Globus pallidus (tissue), 1 donor: ENCODE data around the gene RGS9.
"Not testable (repeated sequence)": the region's sequence is repeated elsewhere in the genome, so short reads cannot be mapped to it uniquely, and the experiment has no call there.

Source experiments
- DNase-seq: peaks from one replicate; pipeline ENCODE4 v3.0.0-alpha.2; 2015; ENCODE audit warnings: low spot score

RGS9 gene

DNA sequence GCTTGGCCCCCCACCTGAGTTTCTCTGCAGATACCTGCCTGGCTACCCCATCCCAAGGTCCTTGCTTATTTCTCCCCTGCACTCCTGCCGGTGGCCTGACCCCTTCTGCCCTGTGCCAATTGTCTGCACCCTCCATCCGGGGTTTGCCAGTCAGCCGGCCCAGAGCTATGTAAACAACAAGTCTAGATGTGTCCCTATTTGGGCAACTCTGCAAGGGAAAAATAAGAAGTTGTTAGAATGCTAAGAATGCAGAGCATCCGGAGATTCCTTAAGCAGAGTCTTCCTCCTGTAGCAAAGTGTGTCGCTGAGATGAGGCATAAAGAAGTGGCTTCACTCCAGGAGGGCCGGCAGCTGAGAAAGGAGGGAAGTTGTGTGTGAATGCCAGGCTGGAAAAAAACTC is 46.6 kb downstream of the RGS9 start:
- no peak for DNase-seq

DNA sequence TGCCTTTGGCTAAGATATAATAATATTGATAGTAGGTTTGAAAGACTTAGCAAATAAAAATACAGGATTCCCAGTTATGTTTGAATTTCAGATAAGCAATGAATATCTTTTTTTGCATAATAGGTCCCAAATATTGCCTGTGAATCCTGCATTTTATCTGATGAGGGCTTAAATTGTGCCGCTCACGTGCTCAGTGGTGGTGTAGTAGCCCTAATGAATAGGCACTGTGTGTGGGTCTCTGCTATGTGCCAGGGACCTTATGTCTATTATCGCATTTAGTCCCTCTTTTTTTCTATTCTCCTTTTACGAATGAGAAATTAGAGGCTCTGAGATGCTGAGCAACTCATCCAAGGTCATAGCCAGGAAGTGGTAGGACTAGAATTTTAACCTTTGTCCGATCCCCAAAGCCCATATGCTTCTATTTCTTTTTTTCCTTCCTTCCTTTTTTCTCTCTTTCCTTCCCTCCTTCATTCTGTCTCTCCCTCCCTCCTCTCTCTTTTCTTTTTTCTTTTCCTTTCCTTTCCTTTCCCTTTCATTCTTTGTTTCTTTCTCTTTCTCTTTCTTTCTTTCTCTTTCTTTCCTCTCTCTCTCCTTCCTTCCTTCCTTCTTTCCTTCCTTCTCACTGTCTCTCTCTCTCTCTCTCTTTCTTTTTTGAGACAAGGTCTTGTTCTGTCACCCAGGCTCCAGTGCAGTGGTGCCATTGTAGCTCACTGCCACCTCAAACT is 47.2 kb downstream of the RGS9 start:
- DNase-seq: no peak

DNA sequence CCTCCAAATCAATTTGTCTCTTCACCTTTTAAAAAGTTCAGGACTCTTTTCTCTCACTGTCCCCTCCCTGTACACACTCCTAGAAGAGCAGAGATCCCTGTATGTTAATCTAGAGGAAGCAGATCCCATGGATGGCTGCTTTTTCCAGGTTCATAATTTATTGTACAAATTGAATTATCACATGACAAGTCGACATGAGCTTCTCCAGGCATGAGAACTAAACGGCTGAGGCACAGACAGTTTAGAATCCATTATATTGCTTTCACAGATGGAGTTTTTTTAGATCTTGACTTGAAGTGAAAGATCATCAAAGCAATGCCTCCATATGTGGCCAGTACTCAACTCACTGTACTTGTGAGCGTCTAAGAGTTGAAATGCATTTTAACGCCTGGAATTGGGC is 47.9 kb downstream of the RGS9 start:
- no peak for DNase-seq

DNA sequence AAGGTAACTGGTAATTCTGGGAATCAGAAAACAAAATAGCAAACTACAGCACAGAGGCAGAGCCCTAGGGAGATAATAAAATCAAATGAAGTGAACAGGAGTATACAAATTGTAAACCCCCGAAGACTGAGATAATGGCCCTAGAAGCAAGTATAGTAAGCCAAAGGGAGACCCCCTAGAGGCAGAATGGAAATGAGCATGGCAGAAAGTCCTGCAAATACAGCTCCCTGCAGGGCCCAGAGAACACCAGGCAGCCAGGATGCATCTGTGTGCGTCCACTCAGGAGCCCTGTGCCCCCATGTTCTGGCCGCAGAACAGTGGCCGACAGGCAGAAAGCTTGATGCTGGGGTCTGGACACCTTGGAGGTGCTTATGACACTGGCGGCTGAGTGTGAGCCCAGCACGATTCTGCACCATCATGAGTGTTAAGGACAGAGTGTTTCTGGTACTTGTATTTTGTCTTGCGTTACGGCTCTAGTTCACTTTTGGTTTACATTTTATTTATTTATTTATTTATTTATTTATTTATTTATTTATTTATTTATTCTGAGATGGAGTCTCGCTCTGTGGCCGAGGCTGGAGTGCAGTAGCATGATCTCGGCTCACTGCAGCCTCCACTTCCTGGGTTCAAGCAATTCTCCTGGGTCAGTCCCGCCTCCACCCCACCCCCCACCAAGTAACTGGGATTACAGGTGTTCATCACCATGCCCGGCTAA is 48.7 kb downstream of the RGS9 start:
- DNase-seq: no peak

DNA sequence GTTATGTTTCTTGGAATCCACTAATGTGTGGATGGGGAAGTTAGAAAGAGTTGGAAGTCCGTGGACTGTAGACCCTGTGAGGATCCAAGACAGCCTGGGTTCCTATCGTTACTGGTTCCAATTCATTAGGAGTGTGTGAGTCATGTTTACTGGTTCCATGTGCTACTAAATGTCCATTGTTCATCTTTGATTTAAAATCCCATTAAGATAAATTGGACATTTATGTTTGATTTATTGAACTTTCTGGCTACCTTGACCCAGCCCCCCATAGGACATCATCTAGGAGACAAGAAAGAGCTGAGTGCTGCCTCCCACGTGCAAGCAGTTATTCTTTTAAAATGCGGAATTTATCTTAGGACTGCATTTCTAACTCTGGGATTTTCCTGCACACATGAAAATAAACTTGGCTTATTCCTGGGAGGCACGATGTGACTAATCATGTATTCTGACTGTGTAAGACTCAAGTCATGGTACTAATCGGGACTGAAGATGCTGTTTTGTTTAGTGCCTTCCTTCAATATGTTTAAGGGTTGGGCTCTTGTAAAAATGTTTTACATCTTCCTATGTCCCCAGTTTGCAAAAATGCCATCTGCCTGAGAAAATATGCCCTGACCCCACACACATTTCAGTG is 53.4 kb downstream of the RGS9 start:
- no peak for DNase-seq

DNA sequence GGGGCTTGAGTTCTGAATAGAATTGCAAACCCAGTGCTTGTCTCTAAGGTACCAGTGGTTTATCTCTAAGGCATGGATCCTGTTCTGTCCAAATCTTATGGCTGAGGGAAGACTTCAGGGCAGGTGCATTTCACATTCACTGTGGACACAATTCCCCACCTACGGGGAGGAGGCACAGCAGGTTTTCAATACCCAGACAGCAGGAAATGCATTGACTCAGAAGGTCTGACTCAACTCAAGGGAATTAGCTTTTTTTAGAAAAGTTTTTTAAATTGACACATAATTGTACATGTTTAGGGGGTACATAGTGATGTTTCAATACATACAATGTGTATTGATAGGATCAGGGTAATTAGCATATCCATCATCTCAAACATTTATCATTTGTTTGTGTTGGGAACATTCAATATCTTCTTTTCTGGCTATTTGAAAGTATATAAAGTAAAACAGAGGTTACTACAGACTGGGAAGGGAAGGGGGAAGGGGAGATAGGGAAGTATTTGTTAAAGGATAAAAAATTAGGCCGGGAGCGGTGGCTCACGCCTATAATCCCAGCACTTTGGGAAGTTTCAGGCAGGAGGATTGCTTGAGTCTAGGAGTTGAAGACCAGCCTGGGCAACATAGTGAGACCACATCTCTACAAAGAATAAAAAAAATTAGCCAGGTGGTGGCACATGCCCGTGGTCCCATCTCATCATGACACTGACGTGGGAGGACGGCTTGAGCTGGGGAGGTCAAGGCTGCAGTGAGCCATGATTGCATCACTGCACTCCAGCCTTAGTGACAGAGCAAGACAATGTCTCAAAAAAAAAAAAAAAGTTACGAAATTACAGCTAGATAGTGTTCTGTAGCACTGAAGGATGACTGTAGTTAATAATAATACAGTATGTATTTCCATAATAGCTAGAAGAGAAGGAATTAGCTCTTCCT is 54.9 kb downstream of the RGS9 start:
- no peak for DNase-seq

DNA sequence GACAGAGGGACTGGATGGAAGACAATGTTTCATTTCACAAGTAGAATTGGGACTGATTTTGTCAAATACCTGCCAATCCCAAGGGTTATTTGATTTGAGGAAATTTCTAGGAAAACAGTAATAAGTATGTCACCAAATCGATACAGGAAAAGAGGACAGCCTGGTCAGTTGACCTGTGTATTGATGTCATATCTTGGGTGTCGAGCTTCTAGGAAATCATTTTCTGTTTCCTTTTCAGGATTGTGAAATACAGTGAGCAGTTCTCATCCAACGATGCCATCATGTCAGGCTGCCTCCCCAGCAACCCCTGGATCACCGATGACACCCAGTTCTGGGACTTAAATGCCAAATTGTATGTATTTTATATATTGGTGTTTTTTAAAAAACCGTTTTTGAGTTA is 56.1 kb downstream of the RGS9 start:
- no peak for DNase-seq

DNA sequence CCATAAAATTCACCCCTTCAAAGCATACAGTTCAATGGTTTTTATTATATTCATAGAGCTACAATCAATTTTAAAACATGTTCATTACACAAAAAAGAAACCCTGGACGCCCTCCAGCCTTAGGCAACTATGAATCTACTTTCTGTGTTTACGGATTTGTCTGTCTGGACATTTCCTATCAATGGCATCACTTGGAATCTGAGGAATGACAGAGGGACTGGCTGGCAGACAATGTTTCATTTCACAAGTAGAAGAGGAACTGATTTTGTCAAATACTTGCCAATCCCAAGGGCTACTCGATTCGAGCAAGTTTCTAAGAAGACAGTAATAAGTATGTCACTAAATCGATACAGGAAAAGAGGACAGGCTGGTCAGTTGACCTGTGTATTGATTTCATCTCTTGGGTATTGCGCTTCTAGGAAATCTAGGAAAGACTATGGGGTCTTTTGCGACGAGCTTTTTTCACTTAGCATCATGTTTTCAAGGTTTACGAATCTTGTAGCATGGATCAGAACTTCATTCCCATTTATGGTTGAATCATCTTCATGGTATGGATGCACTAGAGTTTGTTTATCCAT is 56.6 kb downstream of the RGS9 start:
- DNase-seq: no peak

DNA sequence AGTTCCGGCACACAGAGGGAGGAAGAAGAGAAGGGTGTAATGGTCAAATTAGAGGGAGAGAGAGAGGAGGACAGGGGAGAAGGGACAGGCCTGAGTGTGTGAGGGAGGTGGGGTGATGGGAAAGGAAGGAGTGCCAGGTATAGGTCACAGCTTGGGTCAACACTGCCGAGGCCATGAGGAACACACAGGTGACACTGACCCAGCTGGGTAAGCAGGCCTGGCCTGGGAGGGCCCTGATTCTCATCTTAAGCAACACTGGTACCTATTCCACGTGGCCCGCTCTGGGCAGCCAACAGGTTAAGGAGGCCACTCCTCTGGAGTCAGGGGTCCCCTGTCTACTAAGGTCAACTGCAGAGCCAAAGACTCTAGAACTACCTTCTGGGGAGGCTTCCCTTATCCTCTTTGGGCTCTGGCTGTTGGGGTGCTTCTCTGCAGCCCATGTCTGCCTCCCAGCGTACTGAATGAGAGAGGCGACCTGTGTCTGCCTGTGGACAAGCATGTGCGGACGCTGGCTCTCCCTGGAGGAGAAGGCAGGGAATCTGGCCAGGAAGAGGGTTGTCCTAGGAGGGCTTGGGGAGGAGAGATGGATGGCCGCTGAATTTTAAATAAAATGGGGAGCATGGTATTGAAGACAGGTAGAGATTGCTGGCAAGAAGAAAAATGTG is 57.6 kb downstream of the RGS9 start:
- DNase-seq: no peak

DNA sequence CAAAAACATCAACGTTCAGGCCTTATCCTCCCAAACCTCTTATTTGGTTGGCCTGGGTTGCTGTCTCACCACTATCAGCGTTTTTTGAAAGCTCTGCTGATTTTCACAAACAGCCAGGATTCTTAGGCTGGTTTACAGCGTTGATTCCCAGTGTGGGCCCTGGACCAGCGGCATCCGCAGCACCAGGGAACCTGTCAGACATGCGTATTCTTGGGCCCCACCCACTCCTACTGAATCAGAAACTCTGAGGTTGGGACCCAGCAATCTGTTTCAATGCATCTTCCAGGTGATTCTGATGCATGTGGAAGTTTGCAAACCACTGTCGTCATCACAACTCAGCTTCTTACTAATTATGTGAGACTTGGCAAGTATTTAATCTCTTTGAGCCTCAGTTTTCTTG is 58.5 kb downstream of the RGS9 start:
- DNase-seq: no peak

DNA sequence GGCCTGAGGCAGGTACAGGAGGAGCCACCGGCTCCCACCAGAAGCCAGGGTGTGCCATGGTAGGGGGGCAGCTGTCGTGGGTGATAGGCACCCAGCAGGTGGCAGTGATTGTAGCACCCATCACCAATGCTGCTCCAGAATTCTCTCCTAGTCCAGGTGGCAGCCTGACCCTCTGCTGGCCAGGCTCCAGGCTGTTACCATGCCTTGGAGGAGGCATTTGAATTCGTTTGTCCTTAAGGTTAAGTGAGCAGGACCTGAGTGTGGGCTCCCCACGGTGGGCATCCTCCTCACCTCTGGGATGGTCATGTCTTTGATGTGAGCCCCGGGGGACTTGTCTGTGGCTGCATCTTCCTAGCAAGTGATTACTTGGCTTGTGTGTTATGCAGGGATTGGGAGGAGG is 59.4 kb downstream of the RGS9 start:
- no peak for DNase-seq

DNA sequence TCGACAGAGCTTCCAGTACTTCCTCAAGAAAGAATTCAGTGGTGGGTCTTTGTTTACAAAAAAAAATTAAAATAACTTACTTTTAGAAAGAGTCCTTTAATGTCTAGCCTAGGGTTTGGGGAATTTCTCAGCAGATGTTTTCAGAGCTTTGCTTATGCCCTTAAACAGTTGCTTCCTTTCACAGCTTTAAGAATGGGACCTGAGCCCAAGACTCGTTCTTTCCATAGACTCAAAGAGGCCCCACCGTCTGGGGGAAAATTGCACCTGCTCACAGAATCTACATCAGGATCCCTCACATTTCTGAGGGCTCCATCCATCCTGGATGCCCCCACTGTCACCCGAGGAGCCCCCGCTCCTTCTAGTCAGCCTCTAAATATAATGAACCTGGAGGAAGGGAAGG is 60.0 kb downstream of the RGS9 start:
- DNase-seq: no peak

DNA sequence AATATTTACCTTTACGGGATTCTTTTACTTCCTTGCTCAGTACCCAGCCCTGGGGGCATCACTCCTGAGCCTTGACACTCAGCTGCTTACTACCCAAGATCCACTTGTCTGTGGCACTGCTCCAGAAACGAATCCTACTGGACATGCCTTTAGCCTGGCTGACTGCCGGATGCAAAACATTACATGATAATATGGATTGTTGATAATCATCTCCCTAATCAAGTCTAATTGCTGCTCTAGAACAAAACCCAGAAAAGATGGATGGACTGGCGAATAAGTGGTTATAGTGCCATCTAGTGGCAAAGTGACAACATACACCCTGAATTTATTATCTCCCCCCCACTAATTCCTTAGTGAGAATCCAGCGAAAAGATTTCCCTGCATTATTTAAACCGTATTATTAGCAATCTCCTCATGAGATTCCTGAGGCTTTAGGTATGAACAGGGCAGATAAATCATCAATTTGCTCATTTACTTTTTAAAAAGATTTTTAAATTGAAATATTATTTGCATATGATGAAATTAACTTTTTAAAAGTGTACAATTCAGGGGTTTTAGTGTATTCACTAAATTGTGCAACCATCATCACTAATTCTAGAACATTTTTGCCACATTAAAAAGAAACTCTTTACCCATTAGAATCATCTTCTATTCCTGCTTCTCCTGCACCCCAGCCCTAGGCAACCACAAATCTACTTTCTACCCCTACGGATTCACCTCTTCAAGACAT is 61.6 kb downstream of the RGS9 start:
- peak; percentile 61 for DNase-seq

DNA sequence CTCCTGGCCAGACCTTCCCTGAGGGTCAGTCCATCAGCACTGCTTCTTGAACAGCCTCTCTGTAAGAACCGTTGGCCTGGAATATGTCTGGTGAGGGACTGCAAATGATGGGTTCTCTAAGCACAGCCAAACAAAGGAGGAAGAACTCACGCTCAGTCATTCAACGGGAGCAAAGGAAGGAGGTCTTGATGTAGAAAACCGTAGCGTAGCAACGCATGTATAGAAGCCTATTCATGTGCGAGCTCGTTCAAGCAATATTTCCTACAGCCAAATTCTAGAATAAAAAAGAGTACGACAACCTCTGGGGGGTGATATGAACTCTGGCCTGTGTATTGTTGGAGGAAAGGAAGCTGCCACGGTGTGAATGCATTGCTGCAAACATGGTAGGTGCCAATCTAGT is 64.2 kb downstream of the RGS9 start:
- no peak for DNase-seq

DNA sequence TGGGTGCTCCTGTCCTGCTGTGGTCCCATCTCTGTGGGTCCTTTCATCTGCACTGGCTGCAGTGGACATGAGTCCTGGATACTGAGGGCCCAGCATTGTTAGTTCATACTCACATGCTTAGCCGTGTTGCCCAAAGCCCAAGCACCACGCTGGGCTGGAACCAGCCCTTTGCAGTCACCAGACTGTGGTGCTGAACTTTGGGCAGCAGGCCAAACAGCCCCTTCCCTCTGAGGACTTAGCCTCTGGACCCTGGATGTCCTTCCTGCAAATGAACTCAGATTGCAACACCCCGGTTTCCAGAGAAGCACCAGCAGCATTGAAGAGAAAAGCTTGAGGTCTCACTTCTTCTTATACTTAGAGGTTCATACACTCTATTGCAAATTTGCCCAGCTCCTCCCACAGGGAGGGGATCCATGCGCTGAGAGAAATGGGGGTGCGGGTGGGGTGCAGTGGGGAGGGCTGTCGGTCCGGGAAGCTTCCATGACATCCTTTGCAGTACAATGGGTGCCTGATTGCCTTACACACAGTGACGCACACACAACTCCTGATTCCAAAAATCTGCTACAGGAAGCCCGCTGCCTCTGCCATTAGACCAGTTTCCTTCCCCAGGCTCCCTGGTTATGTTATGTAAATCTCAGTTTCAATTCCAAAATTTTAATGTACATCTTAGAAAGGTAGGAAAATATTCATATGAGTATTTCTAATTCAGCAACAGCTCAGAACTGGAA is 65.8 kb downstream of the RGS9 start:
- no peak for DNase-seq

DNA sequence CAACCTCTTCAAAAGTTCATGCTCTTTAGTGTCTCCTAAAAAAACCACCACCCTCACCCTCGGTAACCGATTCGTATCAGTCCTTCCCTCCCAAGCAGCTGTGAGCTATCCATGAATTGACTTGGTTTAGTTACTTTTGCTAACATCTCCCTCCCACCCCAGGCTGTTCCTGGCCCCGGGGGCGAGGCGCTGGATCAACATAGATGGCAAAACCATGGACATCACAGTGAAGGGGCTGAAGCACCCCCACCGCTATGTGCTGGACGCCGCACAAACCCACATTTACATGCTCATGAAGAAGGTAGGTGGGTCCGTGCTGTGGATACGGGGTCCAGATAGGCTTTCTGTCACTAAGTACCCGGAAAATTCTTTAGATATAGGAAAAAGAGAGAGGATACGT is 66.8 kb downstream of the RGS9 start:
- DNase-seq: no peak

DNA sequence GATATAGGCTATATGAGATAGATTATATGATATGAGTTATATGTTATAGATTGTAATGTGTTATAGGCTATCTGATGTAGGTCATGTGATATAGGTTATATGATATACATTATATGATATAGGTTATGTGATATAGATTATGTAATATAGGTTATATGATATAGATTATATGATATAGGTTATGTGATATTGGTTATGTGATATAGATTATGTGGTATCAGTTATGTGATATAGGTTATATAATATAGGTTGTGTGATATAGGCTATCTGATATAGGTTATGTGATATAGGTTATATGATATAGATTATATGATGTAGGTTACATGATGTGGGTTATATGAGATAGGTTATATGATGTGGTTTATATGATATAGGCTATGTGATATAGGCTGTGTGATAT is 68.5 kb downstream of the RGS9 start:
- DNase-seq: no peak

DNA sequence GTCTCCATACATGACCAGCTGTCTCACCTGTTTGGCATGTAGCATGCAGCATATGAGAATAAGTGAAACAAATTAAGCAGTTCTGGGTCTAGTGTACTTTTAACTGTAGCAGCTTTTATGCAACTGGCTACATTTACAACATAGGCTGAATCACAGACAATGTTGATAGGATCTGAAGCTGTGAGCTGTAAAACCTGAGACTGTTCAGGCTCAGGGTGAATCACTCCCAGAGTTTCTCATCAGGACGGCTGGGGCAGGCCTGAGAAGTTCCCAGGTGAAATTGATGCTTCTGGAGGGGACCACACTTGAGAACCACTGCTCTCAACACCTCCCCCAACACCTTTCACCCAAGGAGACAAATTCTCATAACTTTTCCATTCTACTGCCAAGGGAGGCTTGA is 70.3 kb downstream of the RGS9 start:
- not testable (repeated sequence) for DNase-seq

DNA sequence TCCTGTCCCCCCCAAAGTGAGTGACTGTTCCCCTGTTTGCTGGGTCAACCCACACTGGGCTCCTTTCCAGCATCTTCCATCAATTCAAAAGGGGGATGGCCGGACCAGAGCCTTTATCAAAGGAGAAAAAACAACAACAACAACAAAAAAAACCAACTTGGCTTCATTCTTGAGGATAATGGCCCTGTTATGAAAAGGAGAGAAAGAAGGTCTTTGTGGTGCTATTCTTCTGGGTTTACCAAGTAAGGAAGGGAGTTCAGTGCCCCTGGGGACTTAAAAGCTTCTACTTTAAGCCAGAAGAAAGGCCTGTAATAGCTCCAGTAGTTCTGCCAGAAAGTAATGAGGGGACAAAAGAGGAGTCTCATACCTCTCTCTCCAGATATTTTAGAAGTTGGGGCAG is 71.5 kb downstream of the RGS9 start:
- peak; percentile 9 for DNase-seq

DNA sequence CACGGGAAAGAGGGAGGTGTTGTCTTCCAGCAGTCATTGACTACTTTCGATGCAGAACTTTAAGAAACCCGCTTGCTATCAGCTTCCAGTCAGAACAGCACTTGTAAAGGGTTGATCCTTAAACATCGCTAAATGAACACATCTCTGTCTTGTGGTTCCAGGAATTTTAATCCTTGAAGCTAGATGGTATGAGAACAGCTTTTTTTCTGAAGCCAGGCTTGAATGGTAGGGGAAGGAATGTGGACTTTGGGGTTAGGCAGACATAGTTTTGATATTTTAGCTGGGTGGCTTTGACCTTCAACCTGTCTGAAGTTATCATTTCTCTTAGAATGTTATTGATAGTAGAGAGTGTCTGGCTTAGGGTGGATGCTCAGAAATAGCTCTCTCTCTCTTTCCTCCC is 81.1 kb downstream of the RGS9 start:
- DNase-seq: no peak
